H4 (cell line): ENCODE results near the gene FUT1. TPM values are rescaled to one million over a fixed set of nuclear protein-coding genes. Genes with fewer than 3 reads are reported as not detected.
"Not testable (repeated sequence)": the region's sequence is repeated elsewhere in the genome, so short reads cannot be mapped to it uniquely, and the experiment has no call there.

Experiments used
- DNase-seq: peaks from one replicate; pipeline ENCODE4 v3.0.0-alpha.2; 2015; ENCODE audit warnings: low spot score
- total RNA-seq: library from RNA; depleted of rRNA; stranded (reverse); fragments of >200 nt; shearing (Covaris generic); gene quantifications from 2 replicates; pipeline ENCODE4 v1.2.3, GENCODE V29; 2014

FUT1 gene
- total RNA-seq, 1 experiment from 2014 or later: 0.25 TPM

GRCh38 chr19:48768994-48769713 is 16.7 kb upstream of the FUT1 start:
- DNase-seq: no peak

- DNase-seq: not testable (repeated sequence)
Measured at GRCh38 chr19:48768171-48768753, 15.8 kb upstream of the FUT1 start.

GRCh38 chr19:48765816-48766215 is 13.4 kb upstream of the FUT1 start:
- not testable (repeated sequence) for DNase-seq

DNA sequence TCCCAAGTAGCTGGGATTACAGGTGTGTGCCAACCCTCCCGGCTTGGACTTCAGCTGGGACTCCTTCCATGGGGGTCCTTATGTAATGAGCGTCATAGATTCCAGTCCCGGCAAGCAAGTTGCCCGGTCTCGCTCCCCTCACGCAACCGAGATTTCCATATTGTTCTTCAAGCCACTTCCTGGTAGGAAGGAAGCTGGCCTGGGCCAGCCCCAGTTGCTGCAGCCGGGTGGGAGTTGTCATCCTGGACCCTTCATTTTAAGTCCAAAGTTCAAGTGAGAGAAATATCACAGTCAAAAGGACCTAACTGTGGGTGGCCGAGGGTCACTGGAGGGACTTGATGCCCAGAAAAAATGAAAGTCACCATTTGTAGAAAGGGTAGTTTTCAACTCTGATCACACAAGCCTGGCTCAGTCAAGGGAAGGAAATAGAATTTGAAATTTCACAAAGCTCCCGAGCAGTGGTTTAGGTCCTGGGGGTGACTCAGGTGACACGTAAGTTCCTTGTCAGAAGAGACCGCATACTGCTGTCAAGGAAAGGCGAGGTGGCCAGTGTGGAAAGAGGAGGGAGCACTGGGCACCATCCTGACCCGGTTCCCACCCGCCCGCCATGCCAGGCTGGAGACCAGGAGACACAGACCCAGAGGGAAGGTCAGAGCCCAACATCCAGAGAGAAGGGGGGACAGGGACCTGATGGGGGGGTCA is 8.2 kb upstream of the FUT1 start:
- no peak for DNase-seq

GRCh38 chr19:48757741-48758144 is 5.3 kb upstream of the FUT1 start:
- no peak for DNase-seq

GRCh38 chr19:48757089-48757675 is 4.7 kb upstream of the FUT1 start:
- no peak for DNase-seq

- DNase-seq: no peak
Measured at GRCh38 chr19:48756686-48757085, 4.2 kb upstream of the FUT1 start.

DNA sequence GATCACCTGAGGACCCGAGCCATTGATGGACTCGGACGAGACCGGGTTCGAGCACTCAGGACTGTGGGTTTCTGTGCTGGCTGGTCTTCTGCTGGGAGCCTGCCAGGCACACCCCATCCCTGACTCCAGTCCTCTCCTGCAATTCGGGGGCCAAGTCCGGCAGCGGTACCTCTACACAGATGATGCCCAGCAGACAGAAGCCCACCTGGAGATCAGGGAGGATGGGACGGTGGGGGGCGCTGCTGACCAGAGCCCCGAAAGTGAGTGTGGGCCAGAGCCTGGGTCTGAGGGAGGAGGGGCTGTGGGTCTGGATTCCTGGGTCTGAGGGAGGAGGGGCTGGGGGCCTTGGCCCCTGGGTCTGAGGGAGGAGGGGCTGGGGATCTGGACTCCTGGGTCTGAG is 3.8 kb upstream of the FUT1 start:
- DNase-seq: no peak

DNA sequence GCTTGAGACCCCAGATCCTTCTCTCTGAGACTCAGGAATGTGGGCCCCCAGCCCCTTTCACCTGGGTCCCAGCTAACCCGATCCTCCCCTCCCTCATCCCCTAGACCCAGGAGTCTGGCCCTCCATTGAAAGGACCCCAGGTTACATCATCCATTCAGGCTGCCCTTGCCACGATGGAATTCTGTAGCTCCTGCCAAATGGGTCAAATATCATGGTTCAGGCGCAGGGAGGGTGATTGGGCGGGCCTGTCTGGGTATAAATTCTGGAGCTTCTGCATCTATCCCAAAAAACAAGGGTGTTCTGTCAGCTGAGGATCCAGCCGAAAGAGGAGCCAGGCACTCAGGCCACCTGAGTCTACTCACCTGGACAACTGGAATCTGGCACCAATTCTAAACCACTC is 3.3 kb upstream of the FUT1 start:
- no peak for DNase-seq

- DNase-seq: no peak
Measured at GRCh38 chr19:48755084-48755641, 2.7 kb upstream of the FUT1 start, which contains the start of gene FGF21. TSS of gene FGF21 (plus strand) at chr19:48755524. CDS start at chr19:48756237, 713 bp downstream.

DNA sequence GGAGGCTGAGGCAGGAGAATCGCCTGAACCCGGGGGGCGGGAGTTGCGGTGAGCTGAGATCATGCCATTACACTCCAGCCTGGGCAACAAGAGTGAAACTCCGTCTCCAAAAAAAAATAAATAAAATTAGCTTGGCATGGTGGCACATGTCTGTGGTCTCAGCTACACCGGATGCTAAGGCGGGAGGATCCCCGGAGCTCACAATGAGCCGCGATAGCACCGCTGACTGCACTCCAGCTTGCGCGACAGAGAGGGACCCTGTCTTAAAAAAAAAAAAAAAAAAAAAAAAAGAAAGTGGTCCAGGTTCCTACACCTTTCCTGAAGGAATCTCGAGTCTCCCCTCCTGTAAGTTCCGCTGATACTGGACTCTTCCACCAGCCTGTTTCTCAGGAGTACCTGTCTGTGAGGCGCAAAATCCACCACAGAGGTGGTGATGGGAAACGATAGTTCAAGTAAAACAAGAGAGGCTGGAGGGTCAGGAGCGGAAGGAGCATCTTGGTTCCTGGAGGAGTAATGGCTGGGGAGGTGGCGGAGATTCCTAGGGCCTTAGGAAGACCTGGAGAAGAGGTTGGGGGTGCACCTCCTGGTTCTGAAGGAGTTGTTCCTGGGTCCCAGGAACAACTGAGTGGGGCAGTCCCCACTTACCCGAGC is 471 bp downstream of the FUT1 start:
- no peak for DNase-seq

GRCh38 chr19:48750771-48751504 is 1.5 kb downstream of the FUT1 start:
- no peak for DNase-seq

- no peak for DNase-seq
Measured at GRCh38 chr19:48750351-48750750, 2.1 kb downstream of the FUT1 start.

DNA sequence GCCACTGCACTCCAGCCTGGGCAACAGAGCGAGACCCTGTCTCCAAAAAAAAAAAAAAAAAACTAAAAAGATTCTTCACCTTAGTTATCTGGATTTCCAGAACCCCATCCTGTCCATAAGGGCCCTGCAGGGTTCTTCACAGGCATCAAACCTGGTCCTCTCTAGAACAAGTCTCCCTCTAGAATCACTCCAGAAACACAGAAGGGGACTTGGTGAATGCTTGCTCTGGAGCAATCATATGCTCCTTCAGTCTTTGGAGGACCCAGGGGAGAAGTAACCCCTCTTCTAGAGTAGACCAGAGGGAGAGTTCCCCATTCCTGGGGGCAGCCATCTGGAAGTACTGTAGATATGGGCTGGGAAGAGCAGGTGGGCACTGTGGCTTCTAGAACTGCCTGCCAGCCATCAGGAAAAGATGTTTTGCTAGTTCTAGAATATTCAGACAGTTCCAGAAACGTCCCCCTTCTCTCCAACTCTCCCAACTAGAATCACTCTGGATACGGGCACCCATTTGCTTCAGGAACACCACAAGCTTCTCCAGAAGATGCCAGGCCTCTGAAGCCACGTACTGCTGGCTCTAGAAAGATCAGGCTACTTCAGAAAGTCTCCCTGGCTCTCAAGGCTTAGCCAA is 2.8 kb downstream of the FUT1 start:
- DNase-seq: no peak

DNA sequence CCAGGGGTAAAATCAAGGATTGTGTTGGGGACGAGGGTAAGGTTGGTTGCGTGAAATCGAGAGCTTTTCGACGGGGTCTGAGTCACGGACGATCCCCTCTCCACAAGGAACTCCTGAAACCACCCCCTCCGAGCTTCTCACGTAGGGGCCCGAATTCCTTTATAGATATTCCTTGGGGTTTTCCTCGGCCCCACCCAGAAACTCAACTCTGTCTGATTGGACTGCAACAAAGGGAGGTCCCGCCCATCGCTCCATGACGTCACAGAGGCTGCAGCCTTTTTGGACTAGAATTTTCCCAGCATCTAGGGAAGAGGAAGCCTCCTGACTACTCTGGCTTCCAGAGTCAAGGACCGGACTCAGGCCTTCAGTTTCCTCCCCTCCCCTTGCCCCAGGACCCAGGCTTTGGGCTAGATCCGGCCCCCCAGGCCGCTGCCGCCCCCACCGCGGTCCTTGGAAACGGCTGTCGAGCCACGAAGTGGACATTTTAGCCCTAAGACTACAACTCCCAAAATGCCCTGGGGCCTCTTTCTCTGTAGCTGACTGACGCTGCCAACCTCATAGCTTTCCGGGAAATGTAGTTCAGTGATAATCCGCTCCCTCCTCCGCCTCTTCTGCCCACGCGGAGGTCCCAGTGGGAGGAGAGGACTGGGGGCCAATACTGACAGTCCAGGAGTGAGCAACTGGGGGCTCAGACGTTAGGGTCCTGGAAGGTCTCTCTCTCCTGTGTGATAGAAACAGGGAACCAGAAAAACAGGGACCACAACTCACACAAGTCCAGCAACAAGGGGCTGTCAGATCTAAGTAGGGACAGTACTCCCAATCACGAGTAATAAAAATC is 5.5 kb downstream of the FUT1 start, which contains the start of gene IZUMO1:
Gene IZUMO1 (minus strand): TSS at position 172 of the 838 bp plus-strand sequence. CDS start 1,050 bp downstream, outside the sequence.
- DNase-seq: peak; percentile 59

GRCh38 chr19:48746110-48746509 is 6.3 kb downstream of the FUT1 start:
- DNase-seq: no peak

- DNase-seq: peak; percentile 58
Measured at GRCh38 chr19:48745208-48745995, 7.0 kb downstream of the FUT1 start.

- no peak for DNase-seq
Measured at GRCh38 chr19:48742096-48742495, 10.3 kb downstream of the FUT1 start.
